WI38 (cell line): ENCODE results near the gene SLC39A11.

Experiments used
- H3K4me3 ChIP-seq: 2 replicates; pipeline ENCODE4 v1.5.1; 2011; ENCODE audit warnings: low read depth, mild to moderate bottlenecking, control low read depth, low read length
- CTCF ChIP-seq: IDR thresholded peaks from 2 replicates; pipeline ENCODE4 v1.5.1; 2012; ENCODE audit warnings: low read depth, mild to moderate bottlenecking, control low read depth, low read length

SLC39A11 gene

GRCh38 chr17:73042225-73042624 lies 50.3 kb downstream of the SLC39A11 start:
- H3K4me3 ChIP-seq, result no peak overlapping the region
- TF ChIP-seq CTCF, result no peak

GRCh38 chr17:73039282-73039681 lies 53.2 kb downstream of the SLC39A11 start:
- no peak for TF ChIP-seq CTCF
- no peak overlapping the region for H3K4me3 ChIP-seq

- no peak for TF ChIP-seq CTCF
- H3K4me3 ChIP-seq, result no peak overlapping the region
These were observed 61.0 kb downstream of the SLC39A11 start for GRCh38 chr17:73031472-73031871.

- no peak for TF ChIP-seq CTCF
- H3K4me3 ChIP-seq, result no peak overlapping the region
These were observed 61.5 kb downstream of the SLC39A11 start for GRCh38 chr17:73030995-73031394.

GRCh38 chr17:73030501-73030921 lies 62.0 kb downstream of the SLC39A11 start:
- H3K4me3 ChIP-seq, result no peak overlapping the region
- no peak for TF ChIP-seq CTCF

- TF ChIP-seq CTCF, result no peak
- no peak overlapping the region for H3K4me3 ChIP-seq
These were observed 62.5 kb downstream of the SLC39A11 start for GRCh38 chr17:73029991-73030390.

GRCh38 chr17:73029021-73029420 lies 63.5 kb downstream of the SLC39A11 start:
- H3K4me3 ChIP-seq, result no peak overlapping the region
- no peak for TF ChIP-seq CTCF
